ENCODE measurements around the gene GBA3.

GBA3 gene

DNA sequence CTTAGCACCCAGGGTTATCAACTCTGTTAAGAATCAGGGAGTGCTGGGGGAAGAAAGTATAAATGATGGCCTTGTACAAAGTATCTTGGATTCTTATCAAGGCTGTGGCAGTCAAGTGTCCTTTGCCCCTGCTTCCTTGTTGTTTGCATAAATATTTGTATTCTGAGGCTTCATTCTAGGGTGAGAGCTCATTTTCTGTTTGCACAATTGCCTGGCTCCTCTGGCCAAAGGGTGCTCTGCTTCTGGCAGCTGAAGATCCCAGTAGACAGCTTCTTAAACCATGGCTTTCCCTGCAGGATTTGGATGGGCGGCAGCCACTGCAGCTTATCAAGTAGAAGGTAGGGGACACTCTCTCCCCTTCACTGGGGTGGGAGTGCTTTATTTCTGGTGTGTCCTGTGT is at the start of gene GBA3:
Gene GBA3, plus strand, starts transcription at position 202 of the 400 bp plus-strand sequence.
- no peak within 1 kb of the TSS for H3K4me3 ChIP-seq (replicated peaks; ENCODE audit: low read depth, low read length)
- no peak for DNase-seq (ENCODE audit: low read depth)
- TF ChIP-seq, protein P1, sequence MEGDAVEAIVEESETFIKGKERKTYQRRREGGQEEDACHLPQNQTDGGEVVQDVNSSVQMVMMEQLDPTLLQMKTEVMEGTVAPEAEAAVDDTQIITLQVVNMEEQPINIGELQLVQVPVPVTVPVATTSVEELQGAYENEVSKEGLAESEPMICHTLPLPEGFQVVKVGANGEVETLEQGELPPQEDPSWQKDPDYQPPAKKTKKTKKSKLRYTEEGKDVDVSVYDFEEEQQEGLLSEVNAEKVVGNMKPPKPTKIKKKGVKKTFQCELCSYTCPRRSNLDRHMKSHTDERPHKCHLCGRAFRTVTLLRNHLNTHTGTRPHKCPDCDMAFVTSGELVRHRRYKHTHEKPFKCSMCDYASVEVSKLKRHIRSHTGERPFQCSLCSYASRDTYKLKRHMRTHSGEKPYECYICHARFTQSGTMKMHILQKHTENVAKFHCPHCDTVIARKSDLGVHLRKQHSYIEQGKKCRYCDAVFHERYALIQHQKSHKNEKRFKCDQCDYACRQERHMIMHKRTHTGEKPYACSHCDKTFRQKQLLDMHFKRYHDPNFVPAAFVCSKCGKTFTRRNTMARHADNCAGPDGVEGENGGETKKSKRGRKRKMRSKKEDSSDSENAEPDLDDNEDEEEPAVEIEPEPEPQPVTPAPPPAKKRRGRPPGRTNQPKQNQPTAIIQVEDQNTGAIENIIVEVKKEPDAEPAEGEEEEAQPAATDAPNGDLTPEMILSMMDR (IDR thresholded peaks at IDR 0.05; ENCODE audit: low read length, missing control alignments) = no peak

GRCh38 chr4:22643952-22644351 is 48.8 kb upstream of the GBA3 start:
- DNase-seq (ENCODE audit: low read depth) = no peak
- TF ChIP-seq, protein P1 (IDR thresholded peaks at IDR 0.05; ENCODE audit: low read length, missing control alignments) = no peak
- H3K4me3 ChIP-seq (replicated peaks; ENCODE audit: low read depth, low read length) = no peak overlapping the region

DNA sequence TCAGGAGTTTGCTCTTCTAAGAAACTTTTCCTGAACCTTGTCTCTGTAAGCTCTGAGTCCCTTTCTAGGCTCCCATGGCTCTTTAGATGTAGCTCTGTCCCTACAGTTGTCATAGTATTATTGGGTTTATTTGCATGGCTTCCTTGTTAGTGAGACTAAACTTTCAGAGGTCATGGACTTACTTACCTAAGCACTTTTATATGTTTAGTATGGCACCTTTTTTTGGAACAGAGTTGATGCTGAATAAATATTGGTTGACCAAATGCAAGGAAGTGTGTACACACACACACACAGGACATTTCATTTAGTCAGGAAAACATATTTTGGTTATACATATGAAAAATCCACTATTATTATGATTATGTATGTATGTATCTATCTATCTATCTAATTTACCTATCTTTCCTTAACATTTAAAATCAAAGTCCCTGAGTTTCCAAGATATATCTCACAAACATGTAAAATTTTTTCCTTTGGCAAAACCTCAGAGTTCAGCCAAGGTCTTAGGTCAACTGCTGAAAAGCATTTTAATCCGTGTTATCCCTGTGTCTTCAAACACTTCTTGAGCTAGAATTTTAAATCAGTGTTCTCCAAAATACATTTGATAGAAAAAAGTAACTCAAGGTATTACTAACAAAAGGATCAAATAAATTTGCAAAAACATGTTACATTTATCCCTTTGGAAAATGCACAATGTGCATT is 47.1 kb upstream of the GBA3 start:
- no peak overlapping the region for H3K4me3 ChIP-seq (replicated peaks; ENCODE audit: low read depth, low read length)
- no peak for DNase-seq (ENCODE audit: low read depth)
- TF ChIP-seq, protein P1 (IDR thresholded peaks at IDR 0.05; ENCODE audit: low read length, missing control alignments) = no peak

- no peak overlapping the region for H3K4me3 ChIP-seq (replicated peaks; ENCODE audit: low read depth, low read length)
- TF ChIP-seq, protein P1 (IDR thresholded peaks at IDR 0.05; ENCODE audit: low read length, missing control alignments) = no peak
- no peak for DNase-seq (ENCODE audit: low read depth)
Observed at GRCh38 chr4:22648996-22649395, 43.7 kb upstream of the GBA3 start.

DNA sequence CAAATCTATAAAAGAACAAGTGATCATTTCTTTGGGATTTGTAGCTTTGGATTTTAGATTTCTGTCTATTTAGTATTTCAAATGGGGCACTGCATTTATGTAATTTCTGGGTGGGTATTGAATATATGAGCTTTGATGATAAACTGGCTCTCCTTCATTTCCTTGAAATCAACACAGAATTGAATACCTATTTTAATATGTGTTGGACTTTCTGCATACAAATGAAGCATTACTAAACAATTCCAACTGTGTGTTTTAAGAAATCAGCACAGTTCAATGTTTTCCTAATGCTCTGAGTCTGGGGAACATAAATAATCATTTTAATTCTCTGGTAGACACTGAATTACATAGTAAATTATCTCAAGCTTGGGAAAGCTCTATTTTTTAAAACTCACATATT is 42.0 kb upstream of the GBA3 start:
- DNase-seq (ENCODE audit: low read depth) = no peak
- TF ChIP-seq, protein P1 (IDR thresholded peaks at IDR 0.05; ENCODE audit: low read length, missing control alignments) = no peak
- H3K4me3 ChIP-seq (replicated peaks; ENCODE audit: low read depth, low read length) = no peak overlapping the region

- H3K4me3 ChIP-seq (replicated peaks; ENCODE audit: low read depth, low read length) = no peak overlapping the region
- TF ChIP-seq, protein P1 (IDR thresholded peaks at IDR 0.05; ENCODE audit: low read length, missing control alignments) = no peak
- DNase-seq (ENCODE audit: low read depth) = no peak
Observed at GRCh38 chr4:22653752-22654151, 39.0 kb upstream of the GBA3 start.

GRCh38 chr4:22661443-22661842 is 31.3 kb upstream of the GBA3 start:
- TF ChIP-seq, protein P1 (IDR thresholded peaks at IDR 0.05; ENCODE audit: low read length, missing control alignments) = no peak
- DNase-seq (ENCODE audit: low read depth) = peak; percentile 75

More at GRCh38 chr4:22661443-22661842, 31.3 kb upstream of the GBA3 start:
- H3K4me3 ChIP-seq (replicated peaks; ENCODE audit: low read depth, low read length) = no peak overlapping the region

All from fibroblast of pulmonary artery (primary cell).